PC-3 (cell line): Measurements from ENCODE around the gene LRP1B. TPM values are rescaled to one million over a fixed set of nuclear protein-coding genes. Genes with fewer than 3 reads are reported as not detected.

Experiments used
- ATAC-seq: fragments of 200-7000 bp; cut with Tn5 transposase; 2 replicates; pipeline ENCODE4 v1.9.1; 2020; ENCODE audit warnings: mild to moderate bottlenecking, moderate library complexity
- BruUV-seq: library from RNA; stranded (reverse); fragments of 400-500 nt; replicated peaks from 2 replicates; lab custom pipeline; 2021; lab: Mats Ljungman, UMichigan
- CTCF ChIA-PET: fragments of 300-600 bp; sonication (Branson Sonifier 250); formaldehyde crosslinking; loops from one replicate; lab custom pipeline; 2022; ENCODE audit warnings: antibody characterized with exemption; lab: Charles Lee
- POLR2A ChIA-PET: fragments of 300-600 bp; sonication (Branson Sonifier 250); formaldehyde crosslinking; loops from one replicate; lab custom pipeline; 2022; ENCODE audit warnings: antibody characterized with exemption; ENCODE audit not compliant: unreplicated experiment; lab: Charles Lee
- DNase-seq: peaks from one replicate; pipeline ENCODE4 v3.0.0-alpha.2; 2015
- H2AFZ ChIP-seq: fragments of 300-600 bp; sonication (generic); 2 replicates; pipeline ENCODE4 v1.6.0; 2016; ENCODE audit warnings: antibody characterized with exemption, low read length
- H3F3A ChIP-seq: fragments of 300-600 bp; sonication (generic); one replicate; pipeline ENCODE4 v1.6.0; 2017; ENCODE audit warnings: antibody characterized with exemption, low read length, control low read depth, mild to moderate bottlenecking; ENCODE audit not compliant: unreplicated experiment
- H3K27ac ChIP-seq: fragments of 300-600 bp; sonication (generic); 2 replicates; pipeline ENCODE4 v1.5.1; 2016; ENCODE audit warnings: mild to moderate bottlenecking, low read length
- H3K27me3 ChIP-seq: fragments of 300-600 bp; sonication (generic); 2 replicates; pipeline ENCODE4 v1.6.1; 2016; ENCODE audit warnings: low read length, mixed read lengths
- H3K36me3 ChIP-seq: fragments of 300-600 bp; sonication (generic); 2 replicates; pipeline ENCODE4 v1.6.1; 2016; ENCODE audit warnings: low read depth, mixed run types, low read length, mixed read lengths
- H3K4me1 ChIP-seq: fragments of 300-600 bp; sonication (generic); 2 replicates; pipeline ENCODE4 v1.5.1; 2016; ENCODE audit warnings: low read length; ENCODE audit not compliant: insufficient read depth
- H3K4me2 ChIP-seq: fragments of 300-600 bp; sonication (generic); 2 replicates; pipeline ENCODE4 v1.6.0; 2016; ENCODE audit warnings: low read length
- H3K4me3 ChIP-seq: fragments of 300-600 bp; sonication (generic); 2 replicates; pipeline ENCODE4 v1.5.1; 2016; ENCODE audit warnings: mild to moderate bottlenecking, low read length, mixed read lengths
- H3K79me2 ChIP-seq: fragments of 300-600 bp; sonication (generic); 2 replicates; pipeline ENCODE4 v1.6.1; 2017; ENCODE audit warnings: low read length, mixed read lengths
- H3K9ac ChIP-seq: fragments of 300-600 bp; sonication (generic); 2 replicates; pipeline ENCODE4 v1.6.0; 2016; ENCODE audit warnings: mild to moderate bottlenecking, low read length
- H3K9me2 ChIP-seq: fragments of 300-600 bp; sonication (generic); replicated peaks from 2 replicates; pipeline ENCODE4 v1.6.1; 2016; ENCODE audit warnings: mixed run types, low read length, mixed read lengths
- H3K9me3 ChIP-seq: fragments of 300-600 bp; sonication (generic); 2 replicates; pipeline ENCODE4 v1.6.1; 2016; ENCODE audit warnings: low read length, mixed read lengths
- H4K20me1 ChIP-seq: fragments of 300-600 bp; sonication (generic); 2 replicates; pipeline ENCODE4 v1.6.1; 2016; ENCODE audit warnings: low read length, mixed read lengths
- EZH2 ChIP-seq: fragments of 300-600 bp; sonication (generic); IDR thresholded peaks from one replicate; pipeline ENCODE4 v1.6.1; 2017; ENCODE audit warnings: antibody characterized with exemption, mild to moderate bottlenecking, low read length; ENCODE audit not compliant: unreplicated experiment
- EZH2phosphoT487 ChIP-seq: fragments of 300-600 bp; sonication (generic); IDR thresholded peaks from 2 replicates; pipeline ENCODE4 v1.6.1; 2018; ENCODE audit warnings: mild to moderate bottlenecking, antibody characterized with exemption, low read length, borderline replicate concordance
- intact Hi-C: fragments of 100-400 bp; cut with micrococcal nuclease; formaldehyde crosslinking; loops from 2 replicates; pipeline ENCODE4 v1.9.0; 2023
- total RNA-seq: library from RNA; depleted of rRNA; stranded (reverse); fragments of >200 nt; gene quantifications from 2 replicates; pipeline ENCODE4 v1.2.3, GENCODE V29; 2014
- TF ChIP-seq, protein P1 (sequence below): fragments of 300-600 bp; sonication (generic); conservative IDR thresholded peaks from 2 replicates; pipeline ENCODE4 v1.5.1; 2017; ENCODE audit warnings: antibody characterized with exemption, low read depth, mild to moderate bottlenecking, low read length

The LRP1B gene
- total RNA-seq, 1 experiment from 2014 or later: 0.04 TPM

DNA sequence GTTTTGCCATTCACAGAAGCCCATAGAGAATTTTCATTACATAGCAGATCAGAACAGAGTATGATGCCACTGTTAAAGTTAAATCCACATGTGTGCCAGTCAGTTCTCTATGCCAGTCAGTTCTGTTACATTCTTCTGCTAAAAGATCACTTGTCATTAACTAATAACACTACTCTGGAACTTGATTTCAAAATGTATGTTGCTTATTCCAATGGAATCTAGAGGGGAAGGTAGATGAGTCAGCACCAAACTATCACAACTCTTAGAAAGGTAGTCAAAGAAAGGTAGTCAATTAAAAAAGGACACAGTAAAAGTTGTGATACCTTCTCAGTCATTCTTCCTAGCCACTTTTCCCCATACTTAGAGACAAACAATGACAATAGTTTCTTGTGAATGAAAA lies 1214.4 kb downstream of the LRP1B start:
- peak; percentile 20; the same call in 1 of the 2 replicates for ATAC-seq
- H3K9me2 ChIP-seq: no peaks in the 10 kb centered on the region
- no peaks in the 10 kb centered on the region for H3K4me1 ChIP-seq
- intact Hi-C loops: no loop called here
- H3K4me3 ChIP-seq: no peak overlapping the region
- H3K9ac ChIP-seq: no peak overlapping the region
- POLR2A ChIA-PET: no interaction called here
- H3K79me2 ChIP-seq: no peaks in the 10 kb centered on the region
- no peaks in the 10 kb centered on the region for H3K36me3 ChIP-seq
- no peaks in the 10 kb centered on the region for H4K20me1 ChIP-seq
- no peaks in the 10 kb centered on the region for H3K27me3 ChIP-seq
- no peak overlapping the region for H2AFZ ChIP-seq
- TF ChIP-seq EZH2 (no peak), EZH2phosphoT487 (no peak)
- TF ChIP-seq, protein P1, sequence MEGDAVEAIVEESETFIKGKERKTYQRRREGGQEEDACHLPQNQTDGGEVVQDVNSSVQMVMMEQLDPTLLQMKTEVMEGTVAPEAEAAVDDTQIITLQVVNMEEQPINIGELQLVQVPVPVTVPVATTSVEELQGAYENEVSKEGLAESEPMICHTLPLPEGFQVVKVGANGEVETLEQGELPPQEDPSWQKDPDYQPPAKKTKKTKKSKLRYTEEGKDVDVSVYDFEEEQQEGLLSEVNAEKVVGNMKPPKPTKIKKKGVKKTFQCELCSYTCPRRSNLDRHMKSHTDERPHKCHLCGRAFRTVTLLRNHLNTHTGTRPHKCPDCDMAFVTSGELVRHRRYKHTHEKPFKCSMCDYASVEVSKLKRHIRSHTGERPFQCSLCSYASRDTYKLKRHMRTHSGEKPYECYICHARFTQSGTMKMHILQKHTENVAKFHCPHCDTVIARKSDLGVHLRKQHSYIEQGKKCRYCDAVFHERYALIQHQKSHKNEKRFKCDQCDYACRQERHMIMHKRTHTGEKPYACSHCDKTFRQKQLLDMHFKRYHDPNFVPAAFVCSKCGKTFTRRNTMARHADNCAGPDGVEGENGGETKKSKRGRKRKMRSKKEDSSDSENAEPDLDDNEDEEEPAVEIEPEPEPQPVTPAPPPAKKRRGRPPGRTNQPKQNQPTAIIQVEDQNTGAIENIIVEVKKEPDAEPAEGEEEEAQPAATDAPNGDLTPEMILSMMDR: no peak
- H3K4me2 ChIP-seq: no peak overlapping the region
- no peaks in the 10 kb centered on the region for H3K9me3 ChIP-seq
- no peaks in the 10 kb centered on the region for H3F3A ChIP-seq
- no peak overlapping the region for H3K27ac ChIP-seq
- DNase-seq: peak; percentile 43
- CTCF ChIA-PET: no interaction called here
- BruUV-seq: no TSS peak

DNA sequence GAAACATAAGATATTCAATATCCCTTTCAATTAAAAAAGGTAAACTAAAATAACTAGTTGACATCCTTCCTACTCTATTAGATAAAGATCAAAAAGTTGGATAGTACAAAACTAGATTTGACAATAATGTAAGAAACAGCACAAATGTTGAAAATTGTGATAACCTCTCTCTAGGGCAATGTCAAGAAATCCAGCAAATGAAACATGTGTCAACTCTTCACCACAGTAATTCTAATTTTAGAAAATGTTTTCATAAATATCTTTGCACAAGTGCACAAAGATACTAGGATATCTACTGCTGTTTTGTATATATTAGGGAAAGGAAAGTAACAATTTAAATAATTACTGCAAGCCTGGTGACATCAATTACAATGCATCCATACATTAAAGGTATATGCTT lies 1220.1 kb downstream of the LRP1B start:
- H3K9me2 ChIP-seq: no peaks in the 10 kb centered on the region; the same call in 1 of the 2 replicates
- H4K20me1 ChIP-seq: no peaks in the 10 kb centered on the region
- POLR2A ChIA-PET: no interaction called here
- no peak overlapping the region for H3K27ac ChIP-seq
- BruUV-seq: no TSS peak
- H2AFZ ChIP-seq: no peak overlapping the region
- intact Hi-C loops: no loop called here
- no peak overlapping the region for H3K4me2 ChIP-seq
- H3F3A ChIP-seq: no peaks in the 10 kb centered on the region
- DNase-seq (no peak), ATAC-seq (no peak)
- H3K4me3 ChIP-seq: no peak overlapping the region
- CTCF ChIA-PET: no interaction called here
- H3K79me2 ChIP-seq: no peaks in the 10 kb centered on the region
- no peak overlapping the region for H3K9ac ChIP-seq
- TF ChIP-seq EZH2 (no peak), EZH2phosphoT487 (no peak)
- TF ChIP-seq, protein P1: no peak
- H3K4me1 ChIP-seq: no peaks in the 10 kb centered on the region
- no peaks in the 10 kb centered on the region for H3K27me3 ChIP-seq
- no peaks in the 10 kb centered on the region for H3K36me3 ChIP-seq
- H3K9me3 ChIP-seq: no peaks in the 10 kb centered on the region

DNA sequence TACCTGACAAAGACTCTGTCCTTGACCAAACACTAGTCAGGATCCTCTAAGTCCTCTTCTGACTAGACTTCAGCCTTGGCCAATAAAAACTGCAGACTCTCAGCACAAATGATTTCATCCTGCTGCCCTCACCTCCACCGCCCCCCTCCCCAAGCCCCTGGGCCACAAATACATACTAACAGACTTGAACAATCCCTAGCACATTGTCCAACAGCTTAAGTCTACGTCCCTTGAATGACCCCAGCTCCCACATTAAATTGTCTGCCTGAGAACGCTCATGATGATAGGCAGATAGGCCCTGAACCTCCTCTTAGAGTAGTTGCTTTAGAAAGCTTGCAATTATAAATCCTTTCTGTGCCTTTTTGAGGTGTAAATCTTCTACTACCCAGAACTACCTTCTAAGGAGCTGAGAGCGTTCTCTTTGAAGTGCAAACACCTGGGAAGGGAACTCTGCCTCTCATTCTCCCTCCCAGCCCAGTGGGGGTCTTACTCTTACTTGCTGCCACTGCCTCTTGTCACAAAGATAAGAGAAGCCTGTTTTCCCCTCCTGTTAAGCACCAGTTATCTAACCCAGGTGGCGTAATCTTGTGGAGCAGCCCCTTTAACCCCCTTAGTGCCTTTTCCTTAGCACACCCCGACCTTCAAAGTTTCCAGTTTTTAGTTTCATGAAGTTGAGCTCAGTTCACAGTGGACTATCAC lies 1225.6 kb downstream of the LRP1B start:
- no peaks in the 10 kb centered on the region for H3K36me3 ChIP-seq
- no TSS peak for BruUV-seq
- no peak for DNase-seq

More for the DNA sequence above, 1225.6 kb downstream of the LRP1B start:
- TF ChIP-seq EZH2phosphoT487 (no peak), EZH2 (no peak)
- TF ChIP-seq, protein P1: no peak
- no peaks in the 10 kb centered on the region for H3K9me3 ChIP-seq
- H3K4me1 ChIP-seq: no peaks in the 10 kb centered on the region
- H3F3A ChIP-seq: no peaks in the 10 kb centered on the region
- H3K9ac ChIP-seq: no peak overlapping the region
- no peak overlapping the region for H3K4me3 ChIP-seq
- no peaks in the 10 kb centered on the region; the same call in 1 of the 2 replicates for H3K9me2 ChIP-seq
- intact Hi-C loops: no loop called here
- no peaks in the 10 kb centered on the region for H3K79me2 ChIP-seq
- no peaks in the 10 kb centered on the region for H3K27me3 ChIP-seq
- no peak overlapping the region for H3K27ac ChIP-seq
- ATAC-seq: no peak
- no peak overlapping the region for H3K4me2 ChIP-seq
- no peak overlapping the region for H2AFZ ChIP-seq
- ChIA-PET CTCF (no interaction called here), POLR2A (no interaction called here)
- no peaks in the 10 kb centered on the region for H4K20me1 ChIP-seq
